Suprapubic skin (tissue), 4 donors: ENCODE results near the gene NSF.
"Not testable (repeated sequence)": the region's sequence is repeated elsewhere in the genome, so short reads cannot be mapped to it uniquely, and the experiment has no call there.

ENCODE experiments used
- POLR2A ChIP-seq, 2 donors: fragments of 450-650 bp; IDR thresholded peaks; one replicate each; pipeline ENCODE4 v1.6.1; 2017; ENCODE audit warnings: antibody characterized with exemption in 2 of 2, mild to moderate bottlenecking in 2 of 2, moderate library complexity in 2 of 2
- POLR2AphosphoS5 ChIP-seq, 3 donors: sonication (generic); formaldehyde crosslinking; IDR thresholded peaks; one replicate each; pipeline ENCODE4 v1.6.1; 2017; ENCODE audit warnings: antibody characterized with exemption in 3 of 3
- TF ChIP-seq, protein P1 (sequence below), 2 donors: fragments of 200-600 bp in 1 of 2; fragments of 450-650 bp in 1 of 2; sonication (generic) in 1 of 2; IDR thresholded peaks; one replicate each; pipeline ENCODE4 v1.5.1; 2016 to 2019; ENCODE audit warnings: antibody characterized with exemption in 2 of 2, mild to moderate bottlenecking in 1 of 2, moderate library complexity in 1 of 2

DNA sequence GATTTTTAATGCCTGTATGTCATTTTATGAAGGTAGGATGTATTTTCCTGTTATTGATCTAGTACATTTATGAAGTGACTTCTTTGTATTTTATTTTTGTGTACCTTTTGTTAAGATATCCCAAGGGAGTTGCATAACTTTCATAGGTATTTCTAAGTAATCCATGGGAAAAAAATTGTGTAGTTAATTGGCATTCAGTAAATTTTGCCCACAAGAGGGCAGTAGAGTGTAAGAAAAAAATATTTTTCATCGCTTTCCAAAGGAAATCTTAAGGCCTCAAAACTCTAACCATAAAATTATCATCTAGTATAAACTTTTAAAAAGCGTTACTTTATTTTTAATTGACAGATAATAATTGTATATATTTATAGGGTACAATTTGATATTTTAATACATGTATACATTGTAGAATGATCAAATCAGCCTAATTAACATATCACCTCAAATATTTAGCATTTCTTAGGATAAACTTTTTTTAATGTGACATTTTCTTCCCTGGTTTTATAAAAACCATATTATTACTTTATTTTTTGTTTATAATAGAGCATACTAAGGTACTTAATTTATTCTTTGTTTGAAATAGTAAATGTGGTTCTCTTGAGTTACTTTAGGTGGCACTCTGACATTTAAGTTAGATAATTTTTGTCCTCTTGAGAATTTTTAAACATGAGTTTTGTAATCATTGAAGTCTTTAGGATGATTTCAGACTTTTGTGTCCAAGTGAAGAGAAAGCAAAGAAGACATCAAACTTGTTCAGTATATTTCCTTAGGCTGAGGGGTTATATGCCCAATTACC is 51.6 kb downstream of the NSF start:
- TF ChIP-seq POLR2A, POLR2AphosphoS5 (IDR thresholded peaks at IDR 0.05): not testable (repeated sequence)
- TF ChIP-seq, protein P1, sequence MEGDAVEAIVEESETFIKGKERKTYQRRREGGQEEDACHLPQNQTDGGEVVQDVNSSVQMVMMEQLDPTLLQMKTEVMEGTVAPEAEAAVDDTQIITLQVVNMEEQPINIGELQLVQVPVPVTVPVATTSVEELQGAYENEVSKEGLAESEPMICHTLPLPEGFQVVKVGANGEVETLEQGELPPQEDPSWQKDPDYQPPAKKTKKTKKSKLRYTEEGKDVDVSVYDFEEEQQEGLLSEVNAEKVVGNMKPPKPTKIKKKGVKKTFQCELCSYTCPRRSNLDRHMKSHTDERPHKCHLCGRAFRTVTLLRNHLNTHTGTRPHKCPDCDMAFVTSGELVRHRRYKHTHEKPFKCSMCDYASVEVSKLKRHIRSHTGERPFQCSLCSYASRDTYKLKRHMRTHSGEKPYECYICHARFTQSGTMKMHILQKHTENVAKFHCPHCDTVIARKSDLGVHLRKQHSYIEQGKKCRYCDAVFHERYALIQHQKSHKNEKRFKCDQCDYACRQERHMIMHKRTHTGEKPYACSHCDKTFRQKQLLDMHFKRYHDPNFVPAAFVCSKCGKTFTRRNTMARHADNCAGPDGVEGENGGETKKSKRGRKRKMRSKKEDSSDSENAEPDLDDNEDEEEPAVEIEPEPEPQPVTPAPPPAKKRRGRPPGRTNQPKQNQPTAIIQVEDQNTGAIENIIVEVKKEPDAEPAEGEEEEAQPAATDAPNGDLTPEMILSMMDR (IDR thresholded peaks at IDR 0.05) = not testable (repeated sequence)
